K562 (cell line): Measurements from ENCODE around the gene AFDN. TPM values are rescaled to one million over a fixed set of nuclear protein-coding genes. Genes with fewer than 3 reads are reported as not detected.
A peak's percentile ranks its signal among the peaks of the same experiment; 100 is the strongest.

Source experiments
- ATAC-seq: fragments of 200-7000 bp; cut with Tn5 transposase; 3 replicates; pipeline ENCODE4 v1.9.1; 2020; ENCODE audit warnings: moderate library complexity
- Bru-seq: library from RNA; stranded (reverse); fragments of 400-500 nt; gene quantifications from one replicate; lab custom pipeline; 2021; lab: Mats Ljungman, UMichigan
- BruChase-seq, 2 experiments: library from RNA; stranded (reverse); fragments of 400-500 nt; gene quantifications; one replicate each; lab custom pipeline; 2021; lab: Mats Ljungman, UMichigan
- BruUV-seq: library from RNA; stranded (reverse); fragments of 400-500 nt; replicated peaks from 2 replicates; lab custom pipeline; 2021; lab: Mats Ljungman, UMichigan
- CTCF ChIA-PET: fragments of 300-600 bp; formaldehyde crosslinking; extraction: SDS; loops from one replicate; lab custom pipeline; 2021; ENCODE audit warnings: low intra/inter-chr PET ratio; lab: Yijun Ruan, JAX
- POLR2A ChIA-PET: fragments of 300-600, 350-650 bp; sonication (Branson Sonifier 250); formaldehyde crosslinking; extraction: SDS; loops from one replicate; lab custom pipeline; 2021; ENCODE audit warnings: antibody characterized with exemption, inconsistent platforms; lab: Yijun Ruan, JAX
- DNase-seq, 4 experiments: peaks; one replicate each; pipeline versions ENCODE4 v3.0.0 to v3.0.0-alpha.2; 2011 to 2018; ENCODE audit warnings: low spot score in 3 of 4, mixed read lengths in 3 of 4; ENCODE audit errors: extremely low read depth in 1 of 4
- FAIRE-seq: peaks from 2 replicates; lab custom pipeline; 2011; peaks lifted over from hg19 to GRCh38; lab: Jason Lieb, UNC
- H2AFZ ChIP-seq: 2 replicates; pipeline ENCODE4 v1.6.0; 2011; ENCODE audit warnings: low read depth, low read length, control low read depth, inconsistent platforms
- H3K27ac ChIP-seq: fragments of 200-600 bp; 3 replicates; pipeline ENCODE4 v1.8.0; 2011; ENCODE audit warnings: low read depth, mild to moderate bottlenecking, control low read depth, inconsistent platforms, low read length, moderate library complexity, mixed read lengths; ENCODE audit errors: extremely low read depth
- H3K27me3 ChIP-seq, 2 experiments: fragments of 300-600 bp in 1 of 2; 2 replicates in 1 of 2; 3 replicates in 1 of 2; pipeline versions ENCODE4 v1.6.0 to v1.8.0; 2011; ENCODE audit warnings: inconsistent platforms in 2 of 2, low read length in 2 of 2, mild to moderate bottlenecking in 1 of 2, mixed read lengths in 1 of 2, moderate library complexity in 1 of 2; ENCODE audit not compliant: control insufficient read depth in 2 of 2, insufficient read depth in 2 of 2
- H3K36me3 ChIP-seq: fragments of 300-600 bp; 3 replicates; pipeline ENCODE4 v1.8.0; 2011; ENCODE audit warnings: mild to moderate bottlenecking, low read length, inconsistent platforms; ENCODE audit not compliant: control insufficient read depth, insufficient read depth
- H3K4me1 ChIP-seq, 2 experiments: fragments of 200-600 bp in 1 of 2; replicated peaks in 1 of 2; 2 replicates in 1 of 2; 3 replicates in 1 of 2; pipeline versions ENCODE4 v1.5.1 to v1.8.0; 2011; ENCODE audit warnings: inconsistent platforms in 2 of 2, low read length in 2 of 2, mild to moderate bottlenecking in 1 of 2, mixed read lengths in 1 of 2, moderate library complexity in 1 of 2; ENCODE audit not compliant: control insufficient read depth in 2 of 2, insufficient read depth in 2 of 2
- H3K4me2 ChIP-seq: 2 replicates; pipeline ENCODE4 v1.6.1; 2011; ENCODE audit warnings: low read length, control low read depth, inconsistent platforms, mixed read lengths; ENCODE audit not compliant: insufficient read depth
- H3K4me3 ChIP-seq: fragments of 200-600 bp; sonication (generic), shearing (Covaris generic); 2 replicates; pipeline ENCODE4 v1.5.1; 2016; ENCODE audit warnings: control low read depth, inconsistent platforms
- H3K79me2 ChIP-seq: fragments of 200-600 bp; 3 replicates; pipeline ENCODE4 v1.8.0; 2011; ENCODE audit warnings: low read length, inconsistent platforms; ENCODE audit not compliant: control insufficient read depth, insufficient read depth
- H3K9ac ChIP-seq, 2 experiments: 2 replicates each; pipeline versions ENCODE4 v1.6.0 to v1.6.1; 2011; ENCODE audit warnings: low read depth in 2 of 2, low read length in 2 of 2, control low read depth in 1 of 2, inconsistent platforms in 1 of 2, mild to moderate bottlenecking in 1 of 2, mixed read lengths in 1 of 2; ENCODE audit not compliant: insufficient read depth in 1 of 2
- H3K9me1 ChIP-seq: one replicate; pipeline ENCODE4 v1.6.0; 2011; ENCODE audit warnings: inconsistent platforms, mild to moderate bottlenecking, low read length, moderate library complexity; ENCODE audit not compliant: control insufficient read depth, insufficient read depth
- H3K9me3 ChIP-seq: replicated peaks from 2 replicates; pipeline ENCODE4 v1.5.1; 2011; ENCODE audit warnings: low read depth, low read length, inconsistent platforms; ENCODE audit not compliant: control insufficient read depth, insufficient read depth
- H4K20me1 ChIP-seq: replicated peaks from 2 replicates; pipeline ENCODE4 v1.6.1; 2011; ENCODE audit warnings: low read length, inconsistent platforms, mixed read lengths; ENCODE audit not compliant: control insufficient read depth, insufficient read depth
- BRD9 ChIP-seq: fragments of 450-650 bp; IDR thresholded peaks from 2 replicates; pipeline ENCODE4 v1.6.1; 2018; ENCODE audit warnings: low read depth; ENCODE audit not compliant: partially characterized antibody
- CREM ChIP-seq: IDR thresholded peaks from 2 replicates; pipeline ENCODE4 v1.6.1; 2014; ENCODE audit warnings: antibody characterized with exemption, low read depth
- CXXC5 ChIP-seq: fragments of 250-450 bp; sonication (Bioruptor Pico); IDR thresholded peaks from 2 replicates; pipeline ENCODE4 v1.8.0; 2022; ENCODE audit warnings: inconsistent platforms, mild to moderate bottlenecking, moderate library complexity
- E2F6 ChIP-seq, 2 experiments: IDR thresholded peaks; 2 replicates each; pipeline ENCODE4 v1.6.1; 2011; ENCODE audit warnings: borderline replicate concordance in 1 of 2, control low read depth in 1 of 2, low read depth in 1 of 2, low read length in 1 of 2, mild to moderate bottlenecking in 1 of 2, mixed read lengths in 1 of 2, moderate library complexity in 1 of 2; ENCODE audit not compliant: insufficient read depth in 1 of 2, insufficient read length in 1 of 2, poor library complexity in 1 of 2, severe bottlenecking in 1 of 2; ENCODE audit errors: extremely low read depth in 1 of 2
- KDM5B ChIP-seq: fragments of 200-600 bp; sonication (generic); IDR thresholded peaks from 2 replicates; pipeline ENCODE4 v1.6.1; 2012; ENCODE audit warnings: low read depth, mild to moderate bottlenecking, moderate library complexity, low read length, control low read depth, inconsistent platforms; ENCODE audit not compliant: insufficient replicate concordance
- TAF1 ChIP-seq: IDR thresholded peaks from 2 replicates; pipeline ENCODE4 v1.6.1; 2011; ENCODE audit warnings: mild to moderate bottlenecking, low read length, moderate library complexity; ENCODE audit not compliant: insufficient read depth, control insufficient read depth, severe bottlenecking; ENCODE audit errors: extremely low read depth
- THAP12 ChIP-seq: fragments of 250-450 bp; sonication (Bioruptor Pico); IDR thresholded peaks from 2 replicates; pipeline ENCODE4 v1.9.0; 2021; ENCODE audit warnings: mild to moderate bottlenecking, inconsistent platforms
- ZBTB34 ChIP-seq: fragments of 250-450 bp; sonication (Bioruptor Pico); IDR thresholded peaks from 2 replicates; pipeline ENCODE4 v1.8.0; 2021; ENCODE audit warnings: mild to moderate bottlenecking, moderate library complexity
- ZNF507 ChIP-seq: conservative IDR thresholded peaks from 2 replicates; pipeline ENCODE4 v1.6.1; 2017; ENCODE audit warnings: missing genetic modification characterization, missing compliant biosample characterization
- WGBS: fragments of 100-300 bp; shearing (Covaris generic); methylation state at CpG from one replicate; pipeline ENCODE4 v1.1.6; 2016; ENCODE audit warnings: low coverage, mixed read lengths; ENCODE audit not compliant: insufficient coverage; ENCODE audit errors: missing lambda C conversion rate; 5-methylcytosine and 5-hydroxymethylcytosine counted together
- in situ Hi-C: fragments of 300-500 bp; cut with MboI; formaldehyde crosslinking; loops from 4 replicates; pipeline ENCODE4 v1.15.0; 2018; ENCODE audit warnings: inconsistent platforms, mixed read lengths
- intact Hi-C: fragments of 100-400 bp; cut with micrococcal nuclease; formaldehyde crosslinking; loops from 2 replicates; pipeline ENCODE4 v1.14.2; 2022
- long read RNA-seq, 3 experiments: library from polyadenylated mRNA in 2 of 3; library from RNA in 1 of 3; unstranded in 2 of 3; stranded (forward) in 1 of 3; transcript quantifications; one replicate each; pipeline ENCODE4 v2.0.0, GENCODE V29; 2019 to 2022
- polyA minus RNA-seq, 3 experiments: library from RNA; depleted of rRNA, polyadenylated mRNA; stranded (reverse); fragments of >200 nt; gene quantifications; 2 replicates each; pipeline ENCODE4 v1.2.3, GENCODE V29; 2011
- polyA plus RNA-seq, 8 experiments: library from polyadenylated mRNA; depleted of rRNA in 4 of 8; stranded (reverse) in 5 of 8; unstranded in 3 of 8; fragments of >200 nt; fragmentation: Nextera tagmentation in 2 of 8; fragmentation: Illumina TruSeq in 1 of 8; extraction: Ambion mirVana in 2 of 8; extraction: Trizol in 1 of 8; gene quantifications; 2 replicates each; pipeline versions ENCODE4 v1.2.1 to v1.2.3, GENCODE V29; 2011 to 2014; ENCODE audit warnings: inconsistent platforms in 1 of 8, missing spikeins in 1 of 8
- total RNA-seq, 7 experiments: library from RNA; depleted of rRNA in 6 of 7; stranded (reverse); fragments of >200 nt in 6 of 7; fragmentation: Illumina TruSeq in 2 of 7; extraction: Trizol in 2 of 7; gene quantifications; 2 replicates each; pipeline versions ENCODE4 v1.2.1 to v1.2.3, GENCODE V29; 2011 to 2021; ENCODE audit warnings: low replicate concordance in 1 of 7

The AFDN gene
- 294 and 779 TPM in 2 replicates for total RNA-seq (2011; cell fraction: chromatin; rRNA removed; ENCODE audit: low replicate concordance)
- 128 and 193 TPM in 2 replicates for total RNA-seq (2011; cell fraction: nucleolus; rRNA removed)
- 330 and 387 TPM in 2 replicates for total RNA-seq (2011; cell fraction: nucleoplasm; rRNA removed)
- total RNA-seq (2014; rRNA removed) (91.9 and 117 TPM in 2 replicates), total RNA-seq (2014; rRNA removed; fragmentation: Illumina TruSeq; extraction: Trizol) (114 and 135 TPM in 2 replicates), total RNA-seq (2015; rRNA removed; fragmentation: Illumina TruSeq; extraction: Trizol) (111 and 112 TPM in 2 replicates), total RNA-seq (2021) (106 and 129 TPM in 2 replicates), polyA plus RNA-seq (2011; rRNA removed) (95.7 and 96.7 TPM in 2 replicates), polyA plus RNA-seq (2014; fragmentation: Illumina TruSeq; extraction: Trizol) (95.0 and 105 TPM in 2 replicates), polyA plus RNA-seq (2014; fragmentation: Nextera tagmentation; extraction: Ambion mirVana) (1 to 10 TPM; 7.2 to 9.7 TPM), polyA plus RNA-seq (2014; rRNA removed) (78.9 and 96.4 TPM in 2 replicates), polyA minus RNA-seq (2011; rRNA and poly(A)+ RNA removed) (183 and 194 TPM in 2 replicates), Bru-seq, nascent RNA (percentile 92 among the genes with signal in this experiment), BruChase-seq, experiment 1, labeled RNA remaining after a 2-hour chase (percentile 94 among the genes with signal in this experiment), BruChase-seq, experiment 2, labeled RNA remaining after a 6-hour chase (percentile 95 among the genes with signal in this experiment)
- 29.3 and 38.3 TPM in 2 replicates for polyA plus RNA-seq (2011; cell fraction: cytosol; rRNA removed)
- polyA plus RNA-seq (2011; cell fraction: nucleus; rRNA removed) = 374 and 388 TPM in 2 replicates
- polyA plus RNA-seq (2012) = 62.0 and 64.2 TPM in 2 replicates
- polyA minus RNA-seq (2011; cell fraction: cytosol; rRNA and poly(A)+ RNA removed) = 78.4 and 100 TPM in 2 replicates
- polyA minus RNA-seq (2011; cell fraction: nucleus; rRNA and poly(A)+ RNA removed) = 234 and 345 TPM in 2 replicates
- long read RNA-seq, experiment 1, transcript AFDN-218 (5 exons, 1,031 nt) = major isoform, 15 of 205 reads
- long read RNA-seq, experiment 1, transcript AFDN-220 (2 exons, 1,257 nt) = minor isoform, 5 of 205 reads
- long read RNA-seq, experiment 1, transcript AFDN-213 (3 exons, 606 nt) = minor isoform, 8 of 205 reads
- long read RNA-seq, experiment 1, partial matches to known transcripts = 151 of 205 reads
- long read RNA-seq, experiment 1, other reads (novel, unspliced or antisense) = 20 of 205 reads
- long read RNA-seq, experiment 2, partial matches to known transcripts = 0 of 25 reads
- long read RNA-seq, experiment 2, other reads (novel, unspliced or antisense) = 24 of 25 reads
- long read RNA-seq, experiment 3, partial matches to known transcripts = 6 of 9 reads
- long read RNA-seq, experiment 3, other reads (novel, unspliced or antisense) = 2 of 9 reads

- ChIA-PET POLR2A (interaction anchor here (0.7 to 5.8 kb wide), 4 partner anchors 8 to 57 kb away, joined by 3 to 45 read pairs (median 6); no protein-coding TSS in a partner anchor), CTCF (no interaction called here)
- H3K4me2 ChIP-seq = peak within 1 kb of the TSS; percentile 95
- TF ChIP-seq E2F6 (IDR thresholded peaks at IDR 0.05; ENCODE audit: borderline replicate concordance in 1 of 2, extremely low read depth in 1 of 2, insufficient read depth in 1 of 2, insufficient read length in 1 of 2, low read depth in 1 of 2, low read length in 1 of 2, poor library complexity in 1 of 2, severe bottlenecking in 1 of 2) = peak in 1 of 2 experiments; percentile 20
- TF ChIP-seq CXXC5 (CRISPR knock-in tag) = peak; percentile 65; the same call in 1 of the 2 replicates
- TF ChIP-seq CREM = peak; percentile 60
- TF ChIP-seq BRD9 = no peak
- peak; percentile 5 for TF ChIP-seq KDM5B
- TF ChIP-seq ZBTB34 (CRISPR knock-in tag) = no peak
- TF ChIP-seq ZNF507 = no peak
- peak; percentile 85; the same call in 1 of the 2 replicates for TF ChIP-seq THAP12
- peak; percentile 11 for TF ChIP-seq TAF1
Observed at GRCh38 chr6:167826896-167827582, at the start of gene AFDN. Gene AFDN, plus strand, starts transcription at chr6:167826911. Its CDS starts 222 bp downstream, at chr6:167827133.

More at GRCh38 chr6:167826896-167827582, at the start of gene AFDN:
- no peaks in the 10 kb centered on the region for H3K9me1 ChIP-seq
- no peaks in the 10 kb centered on the region for H3K36me3 ChIP-seq
- in situ Hi-C loops = no loop called here
- ATAC-seq (no peak; the same call in 2 of the 3 replicates), FAIRE-seq (no peak), DNase-seq (peak in 3 of 4 experiments; percentile 61 to 86 (median 86))
- no peaks in the 10 kb centered on the region for H3K9me3 ChIP-seq
- H3K9ac ChIP-seq = peak within 1 kb of the TSS; percentile 70 to 92
- 0% methylated on average over 5 of the region's 108 CpGs for WGBS
- peak within 1 kb of the TSS; percentile 85 for H3K4me3 ChIP-seq
- H3K27ac ChIP-seq = peak within 1 kb of the TSS; percentile 64
- H3K79me2 ChIP-seq = peaks cover 47% of the 10 kb centered on the region
- no TSS peak for BruUV-seq
- no peaks in the 10 kb centered on the region for H3K27me3 ChIP-seq
- H3K4me1 ChIP-seq = peaks cover 24 to 32% of the 10 kb centered on the region in 2 experiments
- intact Hi-C loops = loop anchor here (5.0 kb wide), 1 partner anchor 60 kb away; no protein-coding TSS in a partner anchor
- peak within 1 kb of the TSS; percentile 99 for H2AFZ ChIP-seq
- peaks cover 18% of the 10 kb centered on the region for H4K20me1 ChIP-seq
